Body of pancreas (tissue), 4 donors: ENCODE data around the gene NMBR. TPM values are rescaled to one million over a fixed set of nuclear protein-coding genes. Genes with fewer than 3 reads are reported as not detected.
"Not testable (repeated sequence)": the region's sequence is repeated elsewhere in the genome, so short reads cannot be mapped to it uniquely, and the experiment has no call there.

ENCODE experiments used
- ATAC-seq: fragments of 150-250 bp; one replicate; pipeline ENCODE4 v1.9.1; 2016
- DNase-seq, 4 donors: peaks; one replicate each; pipeline ENCODE4 v3.0.0-alpha.2; 2019
- H3K27ac ChIP-seq, 4 donors: fragments of 200-600 bp; sonication (generic); 1 replicate in 3 of 4; 2 replicates in 1 of 4; pipeline versions ENCODE4 v1.5.1 to v1.6.1; 2016 to 2019; ENCODE audit warnings: mild to moderate bottlenecking in 1 of 4, mixed read lengths in 1 of 4, moderate library complexity in 1 of 4
- H3K27me3 ChIP-seq, 2 donors: fragments of 200-600 bp; sonication (generic); one replicate each; pipeline ENCODE4 v1.6.0; 2016; ENCODE audit warnings: mild to moderate bottlenecking in 1 of 2
- H3K36me3 ChIP-seq, 2 donors: fragments of 200-600 bp; sonication (generic); replicated peaks in 1 of 2; 2 replicates each; pipeline ENCODE4 v1.5.1; 2016; ENCODE audit warnings: low read depth in 2 of 2; ENCODE audit not compliant: insufficient read depth in 1 of 2
- H3K4me1 ChIP-seq: fragments of 200-600 bp; sonication (generic); one replicate; pipeline ENCODE4 v1.6.0; 2016
- H3K4me3 ChIP-seq, 2 donors: fragments of 200-600 bp; sonication (generic); 1 replicate in 1 of 2; 2 replicates in 1 of 2; pipeline ENCODE4 v1.5.1; 2016 to 2019
- H3K9me3 ChIP-seq, 3 donors: fragments of 200-600 bp; sonication (generic); 1 replicate in 2 of 3; 2 replicates in 1 of 3; pipeline ENCODE4 v1.5.1; 2016
- CTCF ChIP-seq, 7 experiments: fragments of 450-650 bp in 4 of 7; fragments of 200-600 bp in 3 of 7; sonication (generic) in 3 of 7; IDR thresholded peaks; one replicate each; pipeline ENCODE4 v1.5.1; 2016 to 2019; ENCODE audit warnings: antibody characterized with exemption in 7 of 7
- POLR2A ChIP-seq, 3 donors: fragments of 450-650 bp; IDR thresholded peaks; one replicate each; pipeline ENCODE4 v1.6.1; 2016; ENCODE audit warnings: antibody characterized with exemption in 3 of 3, mild to moderate bottlenecking in 2 of 3
- WGBS, 2 donors: methylation state at CpG; one replicate each; pipeline ENCODE4 v1.1.5; 2017; 5-methylcytosine and 5-hydroxymethylcytosine counted together
- intact Hi-C: fragments of 100-400 bp; cut with DNase I; formaldehyde crosslinking; loops from one replicate; pipeline ENCODE4 v1.15.1; 2023
- total RNA-seq, 2 donors: library from RNA; depleted of rRNA; stranded (reverse); fragments of >200 nt; gene quantifications; one replicate each; pipeline ENCODE4 v1.1.0, GENCODE V29; 2016

NMBR gene
- total RNA-seq, 2 donors from 2014 or later = not detected

GRCh38 chr6:142071981-142072380 lies 74.9 kb downstream of the NMBR start:
- Histone ChIP-seq H3K36me3 (no peaks in the 10 kb centered on the region), H3K27me3 (no peaks in the 10 kb centered on the region), H3K4me3 (no peak overlapping the region), H3K27ac (no peak overlapping the region), H3K4me1 (no peaks in the 10 kb centered on the region), H3K9me3 (no peaks in the 10 kb centered on the region)
- no peak for ATAC-seq
- TF ChIP-seq POLR2A (IDR thresholded peaks at IDR 0.05) (no peak), CTCF (IDR thresholded peaks at IDR 0.05) (no peak)
- 55% methylated on average over 3 of the region's 3 CpGs for WGBS, 2 donors
- intact Hi-C loops = no loop called here
- no peak for DNase-seq

GRCh38 chr6:142068416-142068815 lies 78.5 kb downstream of the NMBR start:
- DNase-seq (no peak), ATAC-seq (no peak)
- Histone ChIP-seq H3K27me3 (no peaks in the 10 kb centered on the region), H3K4me1 (no peaks in the 10 kb centered on the region), H3K27ac (no peak overlapping the region), H3K4me3 (no peak overlapping the region), H3K36me3 (no peaks in the 10 kb centered on the region), H3K9me3 (no peaks in the 10 kb centered on the region)
- intact Hi-C loops = no loop called here
- TF ChIP-seq CTCF (IDR thresholded peaks at IDR 0.05) (no peak), POLR2A (IDR thresholded peaks at IDR 0.05) (no peak)

- H3K4me1 ChIP-seq, H3K9me3 ChIP-seq, H3K27ac ChIP-seq, H3K36me3 ChIP-seq, DNase-seq, H3K27me3 ChIP-seq, H3K4me3 ChIP-seq, ATAC-seq, intact Hi-C loops: not testable (repeated sequence)
- WGBS, 2 donors = 70 to 78% methylated on average over 4 of the region's 4 CpGs
Measured at GRCh38 chr6:142062861-142063260, 84.1 kb downstream of the NMBR start.

- Histone ChIP-seq H3K27me3 (no peaks in the 10 kb centered on the region), H3K27ac (no peak overlapping the region), H3K4me3 (no peak overlapping the region), H3K9me3 (no peaks in the 10 kb centered on the region), H3K36me3 (no peaks in the 10 kb centered on the region), H3K4me1 (no peaks in the 10 kb centered on the region)
- DNase-seq (no peak), ATAC-seq (no peak)
- intact Hi-C loops = no loop called here
- no peak for TF ChIP-seq POLR2A (IDR thresholded peaks at IDR 0.05)
- no peak for TF ChIP-seq CTCF (IDR thresholded peaks at IDR 0.05)
- 71 to 82% methylated on average over 3 of the region's 3 CpGs for WGBS, 2 donors
Measured at GRCh38 chr6:142058551-142059290, 88.2 kb downstream of the NMBR start.

- Histone ChIP-seq H3K27me3 (no peaks in the 10 kb centered on the region), H3K9me3 (no peaks in the 10 kb centered on the region), H3K27ac (no peak overlapping the region), H3K36me3 (no peaks in the 10 kb centered on the region), H3K4me3 (no peak overlapping the region), H3K4me1 (no peaks in the 10 kb centered on the region)
- ATAC-seq (no peak), DNase-seq (no peak)
- intact Hi-C loops = no loop called here
- no peak for TF ChIP-seq POLR2A (IDR thresholded peaks at IDR 0.05)
- TF ChIP-seq CTCF (IDR thresholded peaks at IDR 0.05) = no peak
- WGBS, 2 donors = 43 to 53% methylated on average over 3 of the region's 3 CpGs
Measured at GRCh38 chr6:142055219-142055618, 91.7 kb downstream of the NMBR start.
